A549 (cell line): ENCODE measurements around the gene PDYN. TPM values are rescaled to one million over a fixed set of nuclear protein-coding genes. Genes with fewer than 3 reads are reported as not detected.

Experiments used
- ATAC-seq, 2 experiments: fragments of 200-7000 bp in 1 of 2; fragments of >200 bp in 1 of 2; cut with Nextera tagmentation in 1 of 2; cut with Tn5 transposase in 1 of 2; 3 replicates each; pipeline versions ENCODE4 v1.8.0 to v1.9.1; 2018 to 2020; ENCODE audit warnings: mild to moderate bottlenecking in 1 of 2, moderate library complexity in 1 of 2
- CTCF ChIA-PET: fragments of 300-600 bp; sonication (Branson Sonifier 250); formaldehyde crosslinking; extraction: SDS; loops from one replicate; lab custom pipeline; 2021; ENCODE audit warnings: antibody characterized with exemption, inconsistent platforms; lab: Yijun Ruan, JAX
- POLR2A ChIA-PET: fragments of 350-600 bp; formaldehyde crosslinking; extraction: SDS; loops from one replicate; lab custom pipeline; 2021; ENCODE audit warnings: antibody characterized with exemption, inconsistent platforms; lab: Yijun Ruan, JAX
- DNase-seq, 2 experiments: peaks; one replicate each; pipeline versions ENCODE4 v3.0.0 to v3.0.0-alpha.2; 2011 to 2016; ENCODE audit warnings: low read depth in 1 of 2, low spot score in 1 of 2
- FAIRE-seq: peaks from 2 replicates; lab custom pipeline; 2011; peaks lifted over from hg19 to GRCh38; lab: Jason Lieb, UNC
- H3K27ac ChIP-seq, 2 experiments: fragments of >200 bp; sonication (Bioruptor Twin); formaldehyde crosslinking; 3 replicates each; pipeline ENCODE4 v1.5.1; 2016 to 2017
- H3K4me1 ChIP-seq: fragments of >200 bp; sonication (Bioruptor Twin); formaldehyde crosslinking; 3 replicates; pipeline ENCODE4 v1.6.1; 2016
- H3K4me2 ChIP-seq: fragments of >200 bp; sonication (Bioruptor Twin); formaldehyde crosslinking; 3 replicates; pipeline ENCODE4 v1.6.1; 2016
- H3K4me3 ChIP-seq: fragments of >200 bp; sonication (Bioruptor Twin); formaldehyde crosslinking; 3 replicates; pipeline ENCODE4 v1.5.1; 2016
- H3K9me3 ChIP-seq: fragments of >200 bp; sonication (Bioruptor Twin); formaldehyde crosslinking; 3 replicates; pipeline ENCODE4 v1.6.1; 2016
- CBX8 ChIP-seq: fragments of 200-600 bp; sonication (generic); IDR thresholded peaks from 2 replicates; pipeline ENCODE4 v1.6.1; 2016
- CHD2 ChIP-seq: fragments of 150-350 bp; IDR thresholded peaks from 2 replicates; pipeline ENCODE4 v1.6.1; 2014; ENCODE audit warnings: low read length; ENCODE audit not compliant: partially characterized antibody
- CHD4 ChIP-seq: fragments of 200-600 bp; sonication (generic); IDR thresholded peaks from 2 replicates; pipeline ENCODE4 v1.6.1; 2016; ENCODE audit warnings: antibody characterized with exemption, mild to moderate bottlenecking, borderline replicate concordance
- EP300 ChIP-seq, 2 experiments: fragments of >200 bp; sonication (Bioruptor Twin); formaldehyde crosslinking; IDR thresholded peaks; 2 replicates in 1 of 2; 3 replicates in 1 of 2; pipeline ENCODE4 v1.6.1; 2016 to 2017
- ESRRA ChIP-seq: fragments of 150-350 bp; IDR thresholded peaks from 2 replicates; pipeline ENCODE4 v1.6.1; 2014; ENCODE audit warnings: mild to moderate bottlenecking, low read length, borderline replicate concordance
- FOSB ChIP-seq: fragments of 250-450 bp; sonication (Bioruptor Pico); IDR thresholded peaks from 2 replicates; pipeline ENCODE4 v1.5.0; 2020; ENCODE audit warnings: mild to moderate bottlenecking, moderate library complexity
- HDAC2 ChIP-seq: fragments of 200-600 bp; sonication (generic); IDR thresholded peaks from 2 replicates; pipeline ENCODE4 v1.6.1; 2016
- HEYL ChIP-seq: fragments of 250-450 bp; sonication (Bioruptor Pico); IDR thresholded peaks from 2 replicates; pipeline ENCODE4 v1.8.0; 2021; ENCODE audit warnings: mild to moderate bottlenecking, moderate library complexity
- HOXB13 ChIP-seq: fragments of 250-450 bp; sonication (Bioruptor Pico); IDR thresholded peaks from 2 replicates; pipeline ENCODE4 v1.5.0; 2020; ENCODE audit warnings: low read depth, mild to moderate bottlenecking, moderate library complexity
- HOXB5 ChIP-seq: fragments of 250-450 bp; sonication (Bioruptor Pico); IDR thresholded peaks from 2 replicates; pipeline ENCODE4 v1.5.0; 2020; ENCODE audit warnings: mild to moderate bottlenecking, moderate library complexity
- KDM5A ChIP-seq: fragments of 200-600 bp; sonication (generic); IDR thresholded peaks from 2 replicates; pipeline ENCODE4 v1.6.1; 2016; ENCODE audit warnings: antibody characterized with exemption, mild to moderate bottlenecking
- MAFK ChIP-seq: fragments of 450-650 bp; IDR thresholded peaks from 2 replicates; pipeline ENCODE4 v1.6.1; 2014; ENCODE audit not compliant: partially characterized antibody
- MYC ChIP-seq: IDR thresholded peaks from 2 replicates; pipeline ENCODE4 v1.6.1; 2012; ENCODE audit warnings: mild to moderate bottlenecking, inconsistent platforms, low read length, improper control_type of control experiment, borderline replicate concordance
- NR3C1 ChIP-seq: fragments of >200 bp; sonication (Bioruptor Twin); formaldehyde crosslinking; IDR thresholded peaks from 3 replicates; pipeline ENCODE4 v1.6.1; 2017
- PHF8 ChIP-seq: fragments of 200-600 bp; sonication (generic); IDR thresholded peaks from 2 replicates; pipeline ENCODE4 v1.6.1; 2016; ENCODE audit warnings: low read depth, mild to moderate bottlenecking, antibody characterized with exemption, moderate library complexity, borderline replicate concordance
- RARB ChIP-seq: fragments of 250-450 bp; sonication (Bioruptor Pico); IDR thresholded peaks from 2 replicates; pipeline ENCODE4 v1.8.0; 2021; ENCODE audit warnings: mild to moderate bottlenecking, moderate library complexity
- RCOR1 ChIP-seq: fragments of 150-350 bp; IDR thresholded peaks from 2 replicates; pipeline ENCODE4 v1.6.1; 2014; ENCODE audit warnings: antibody characterized with exemption, low read length, low read depth
- SREBF2 ChIP-seq: fragments of 450-650 bp; IDR thresholded peaks from 2 replicates; pipeline ENCODE4 v1.6.1; 2014; ENCODE audit warnings: mild to moderate bottlenecking, moderate library complexity
- ZFP36 ChIP-seq: fragments of 450-650 bp; IDR thresholded peaks from 2 replicates; pipeline ENCODE4 v1.6.1; 2014; ENCODE audit warnings: borderline replicate concordance; ENCODE audit not compliant: partially characterized antibody
- ZSCAN20 ChIP-seq: fragments of 250-450 bp; sonication (Bioruptor Pico); IDR thresholded peaks from 2 replicates; pipeline ENCODE4 v1.8.0; 2022; ENCODE audit warnings: mild to moderate bottlenecking, moderate library complexity
- WGBS: methylation state at CpG from one replicate; pipeline ENCODE4 v1.1.6; 2017; ENCODE audit errors: missing lambda C conversion rate; 5-methylcytosine and 5-hydroxymethylcytosine counted together
- polyA plus RNA-seq, 4 experiments: library from polyadenylated mRNA; depleted of rRNA in 3 of 4; stranded (reverse); fragments of >200 nt; fragmentation: RNase III in 1 of 4; extraction: RNeasy Plus Mini Kit Qiagen cat#74134 plus additional on column Dnase treatment in 1 of 4; gene quantifications; 2 replicates in 3 of 4; 3 replicates in 1 of 4; pipeline ENCODE4 v1.2.3, GENCODE V29; 2011 to 2017
- TF ChIP-seq, protein P1 (sequence below): fragments of 150-350 bp; IDR thresholded peaks from 2 replicates; pipeline ENCODE4 v1.6.1; 2014; ENCODE audit warnings: low read depth, mild to moderate bottlenecking, low read length
- TF ChIP-seq, protein P2 (sequence below): fragments of 200-600 bp; sonication (generic); IDR thresholded peaks from 2 replicates; pipeline ENCODE4 v1.6.1; 2016; ENCODE audit warnings: antibody characterized with exemption, mild to moderate bottlenecking, moderate library complexity
- TF ChIP-seq, protein P3 (sequence below): fragments of >200 bp; sonication (Bioruptor Twin); formaldehyde crosslinking; IDR thresholded peaks from 2 replicates; pipeline ENCODE4 v1.6.1; 2016
- TF ChIP-seq, protein P4 (sequence below): fragments of 250-450 bp; sonication (Bioruptor Pico); IDR thresholded peaks from 2 replicates; pipeline ENCODE4 v1.5.0; 2020; ENCODE audit warnings: low read depth, mild to moderate bottlenecking, moderate library complexity
- TF ChIP-seq, protein P5 (sequence below): fragments of >200 bp; sonication (Bioruptor Twin); formaldehyde crosslinking; IDR thresholded peaks from 3 replicates; pipeline ENCODE4 v1.5.1; 2016

The PDYN gene
- polyA plus RNA-seq, 2 of the 4 experiments (the other 2 are of a cell fraction), result not detected

DNA sequence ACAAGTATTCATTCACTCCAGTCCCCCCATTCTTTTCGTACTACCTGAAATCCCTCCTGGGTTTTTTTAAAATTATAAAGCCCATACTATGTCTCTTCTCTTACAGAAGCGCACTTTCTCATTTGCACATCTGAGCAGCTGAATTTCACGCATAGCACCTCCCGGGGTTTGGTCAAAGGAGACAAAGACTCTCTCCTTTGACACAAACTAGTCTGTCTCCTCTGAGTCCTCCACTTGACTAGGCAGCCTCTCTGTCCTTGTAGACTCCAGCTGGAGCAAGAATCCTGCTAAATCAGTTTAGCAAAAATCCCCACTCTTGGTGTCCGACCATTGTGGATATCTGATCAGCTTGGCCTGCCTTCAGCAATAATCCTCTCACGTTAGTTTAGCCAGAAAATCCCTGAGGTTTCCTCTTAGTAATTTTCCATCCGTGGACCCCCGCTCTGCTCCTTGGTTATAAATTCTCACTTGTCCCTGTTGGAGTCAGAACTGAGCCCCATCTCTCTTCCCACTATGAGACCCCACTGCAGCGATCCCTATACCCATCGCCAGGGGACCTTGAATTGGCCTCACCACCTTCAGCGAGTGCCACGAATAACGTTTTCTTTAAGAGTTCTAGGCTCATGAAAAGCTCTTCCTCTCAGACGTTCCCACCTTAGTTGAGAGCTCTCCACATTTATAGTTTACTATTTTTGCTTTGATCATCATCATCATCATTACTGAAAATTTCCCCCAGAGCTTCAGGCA, 29.0 kb downstream of the PDYN start:
- H3K4me1 ChIP-seq, result 0 out of 3 replicates have a peak, but pooled peaks cover 6% of the 10 kb centered on the region
- ChIA-PET POLR2A (no interaction called here), CTCF (interaction anchor here (0.6 to 8.8 kb wide), 57 partner anchors 7 to 500 kb away, joined by 3 to 187 read pairs (median 4); no protein-coding TSS in a partner anchor)
- H3K4me2 ChIP-seq, result peak overlapping the region; percentile 73
- ATAC-seq, result no peak
- H3K27ac ChIP-seq, result no peak overlapping the region
- DNase-seq, result no peak
- FAIRE-seq, result no peak
- WGBS, result 87% methylated on average over 14 of the region's 14 CpGs
- H3K9me3 ChIP-seq, result no peaks in the 10 kb centered on the region
- no peak overlapping the region for H3K4me3 ChIP-seq
- no peak for TF ChIP-seq HOXB5
- no peak for TF ChIP-seq ZSCAN20 (CRISPR knock-in tag)
- TF ChIP-seq, protein P1, sequence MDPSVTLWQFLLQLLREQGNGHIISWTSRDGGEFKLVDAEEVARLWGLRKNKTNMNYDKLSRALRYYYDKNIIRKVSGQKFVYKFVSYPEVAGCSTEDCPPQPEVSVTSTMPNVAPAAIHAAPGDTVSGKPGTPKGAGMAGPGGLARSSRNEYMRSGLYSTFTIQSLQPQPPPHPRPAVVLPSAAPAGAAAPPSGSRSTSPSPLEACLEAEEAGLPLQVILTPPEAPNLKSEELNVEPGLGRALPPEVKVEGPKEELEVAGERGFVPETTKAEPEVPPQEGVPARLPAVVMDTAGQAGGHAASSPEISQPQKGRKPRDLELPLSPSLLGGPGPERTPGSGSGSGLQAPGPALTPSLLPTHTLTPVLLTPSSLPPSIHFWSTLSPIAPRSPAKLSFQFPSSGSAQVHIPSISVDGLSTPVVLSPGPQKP, result no peak
- TF ChIP-seq, protein P2, sequence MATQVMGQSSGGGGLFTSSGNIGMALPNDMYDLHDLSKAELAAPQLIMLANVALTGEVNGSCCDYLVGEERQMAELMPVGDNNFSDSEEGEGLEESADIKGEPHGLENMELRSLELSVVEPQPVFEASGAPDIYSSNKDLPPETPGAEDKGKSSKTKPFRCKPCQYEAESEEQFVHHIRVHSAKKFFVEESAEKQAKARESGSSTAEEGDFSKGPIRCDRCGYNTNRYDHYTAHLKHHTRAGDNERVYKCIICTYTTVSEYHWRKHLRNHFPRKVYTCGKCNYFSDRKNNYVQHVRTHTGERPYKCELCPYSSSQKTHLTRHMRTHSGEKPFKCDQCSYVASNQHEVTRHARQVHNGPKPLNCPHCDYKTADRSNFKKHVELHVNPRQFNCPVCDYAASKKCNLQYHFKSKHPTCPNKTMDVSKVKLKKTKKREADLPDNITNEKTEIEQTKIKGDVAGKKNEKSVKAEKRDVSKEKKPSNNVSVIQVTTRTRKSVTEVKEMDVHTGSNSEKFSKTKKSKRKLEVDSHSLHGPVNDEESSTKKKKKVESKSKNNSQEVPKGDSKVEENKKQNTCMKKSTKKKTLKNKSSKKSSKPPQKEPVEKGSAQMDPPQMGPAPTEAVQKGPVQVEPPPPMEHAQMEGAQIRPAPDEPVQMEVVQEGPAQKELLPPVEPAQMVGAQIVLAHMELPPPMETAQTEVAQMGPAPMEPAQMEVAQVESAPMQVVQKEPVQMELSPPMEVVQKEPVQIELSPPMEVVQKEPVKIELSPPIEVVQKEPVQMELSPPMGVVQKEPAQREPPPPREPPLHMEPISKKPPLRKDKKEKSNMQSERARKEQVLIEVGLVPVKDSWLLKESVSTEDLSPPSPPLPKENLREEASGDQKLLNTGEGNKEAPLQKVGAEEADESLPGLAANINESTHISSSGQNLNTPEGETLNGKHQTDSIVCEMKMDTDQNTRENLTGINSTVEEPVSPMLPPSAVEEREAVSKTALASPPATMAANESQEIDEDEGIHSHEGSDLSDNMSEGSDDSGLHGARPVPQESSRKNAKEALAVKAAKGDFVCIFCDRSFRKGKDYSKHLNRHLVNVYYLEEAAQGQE, result no peak
- no peak for TF ChIP-seq HOXB13
- no peak for TF ChIP-seq CHD4
- TF ChIP-seq CHD2, result no peak
- TF ChIP-seq EP300 (IDR thresholded peaks at IDR 0.05), result no peak
- TF ChIP-seq ESRRA, result no peak
- TF ChIP-seq ZFP36, result no peak
- TF ChIP-seq KDM5A, result no peak
- no peak for TF ChIP-seq HEYL
- TF ChIP-seq SREBF2, result no peak
- TF ChIP-seq MAFK, result no peak
- TF ChIP-seq RARB (CRISPR knock-in tag), result no peak
- no peak for TF ChIP-seq NR3C1
- TF ChIP-seq MYC, result no peak
- no peak for TF ChIP-seq PHF8

DNA sequence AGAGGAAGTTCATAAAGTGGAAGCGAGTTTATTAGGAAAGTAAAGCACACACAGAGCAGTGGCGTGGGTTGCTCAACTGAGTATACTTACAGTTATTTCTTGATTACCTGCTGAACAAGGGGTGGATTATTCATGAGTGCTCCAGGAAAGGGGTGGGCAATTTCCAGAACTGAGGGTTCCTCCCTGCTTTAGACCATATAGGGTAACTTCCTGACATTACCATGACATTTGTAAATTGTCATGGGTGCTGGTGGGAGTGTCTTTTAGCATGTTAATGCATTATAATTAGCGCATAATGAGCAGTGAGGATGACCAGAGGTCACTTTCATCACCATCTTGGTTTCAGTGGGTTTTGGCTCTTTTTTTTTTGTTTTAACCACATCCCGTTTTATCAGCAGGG, 29.8 kb downstream of the PDYN start:
- Histone ChIP-seq H3K4me1 (0 out of 3 replicates have a peak, but pooled peaks cover 6% of the 10 kb centered on the region), H3K9me3 (no peaks in the 10 kb centered on the region), H3K4me3 (no peak overlapping the region), H3K4me2 (no peak overlapping the region), H3K27ac (no peak overlapping the region)
- no peak for ATAC-seq
- no peak for DNase-seq
- TF ChIP-seq CBX8 (no peak), HDAC2 (no peak), FOSB (no peak), RCOR1 (no peak)
- TF ChIP-seq, protein P3, sequence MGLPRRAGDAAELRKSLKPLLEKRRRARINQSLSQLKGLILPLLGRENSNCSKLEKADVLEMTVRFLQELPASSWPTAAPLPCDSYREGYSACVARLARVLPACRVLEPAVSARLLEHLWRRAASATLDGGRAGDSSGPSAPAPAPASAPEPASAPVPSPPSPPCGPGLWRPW, result no peak
- TF ChIP-seq, protein P4, sequence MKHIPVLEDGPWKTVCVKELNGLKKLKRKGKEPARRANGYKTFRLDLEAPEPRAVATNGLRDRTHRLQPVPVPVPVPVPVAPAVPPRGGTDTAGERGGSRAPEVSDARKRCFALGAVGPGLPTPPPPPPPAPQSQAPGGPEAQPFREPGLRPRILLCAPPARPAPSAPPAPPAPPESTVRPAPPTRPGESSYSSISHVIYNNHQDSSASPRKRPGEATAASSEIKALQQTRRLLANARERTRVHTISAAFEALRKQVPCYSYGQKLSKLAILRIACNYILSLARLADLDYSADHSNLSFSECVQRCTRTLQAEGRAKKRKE (CRISPR knock-in tag), result no peak
- TF ChIP-seq, protein P5, sequence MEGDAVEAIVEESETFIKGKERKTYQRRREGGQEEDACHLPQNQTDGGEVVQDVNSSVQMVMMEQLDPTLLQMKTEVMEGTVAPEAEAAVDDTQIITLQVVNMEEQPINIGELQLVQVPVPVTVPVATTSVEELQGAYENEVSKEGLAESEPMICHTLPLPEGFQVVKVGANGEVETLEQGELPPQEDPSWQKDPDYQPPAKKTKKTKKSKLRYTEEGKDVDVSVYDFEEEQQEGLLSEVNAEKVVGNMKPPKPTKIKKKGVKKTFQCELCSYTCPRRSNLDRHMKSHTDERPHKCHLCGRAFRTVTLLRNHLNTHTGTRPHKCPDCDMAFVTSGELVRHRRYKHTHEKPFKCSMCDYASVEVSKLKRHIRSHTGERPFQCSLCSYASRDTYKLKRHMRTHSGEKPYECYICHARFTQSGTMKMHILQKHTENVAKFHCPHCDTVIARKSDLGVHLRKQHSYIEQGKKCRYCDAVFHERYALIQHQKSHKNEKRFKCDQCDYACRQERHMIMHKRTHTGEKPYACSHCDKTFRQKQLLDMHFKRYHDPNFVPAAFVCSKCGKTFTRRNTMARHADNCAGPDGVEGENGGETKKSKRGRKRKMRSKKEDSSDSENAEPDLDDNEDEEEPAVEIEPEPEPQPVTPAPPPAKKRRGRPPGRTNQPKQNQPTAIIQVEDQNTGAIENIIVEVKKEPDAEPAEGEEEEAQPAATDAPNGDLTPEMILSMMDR, result no peak
- FAIRE-seq, result no peak
- 86% methylated on average over 4 of the region's 4 CpGs for WGBS
- ChIA-PET POLR2A (no interaction called here), CTCF (interaction anchor here (1.2 to 8.8 kb wide), 12 partner anchors 10 to 230 kb away, joined by 3 to 187 read pairs (median 8); no protein-coding TSS in a partner anchor)
